WI38 (cell line): Measurements from ENCODE around the gene CIB4.
"Not testable (repeated sequence)": the region's sequence is repeated elsewhere in the genome, so short reads cannot be mapped to it uniquely, and the experiment has no call there.

Experiments used
- H3K4me3 ChIP-seq: 2 replicates; pipeline ENCODE4 v1.5.1; 2011; ENCODE audit warnings: low read depth, mild to moderate bottlenecking, control low read depth, low read length
- CTCF ChIP-seq: IDR thresholded peaks from 2 replicates; pipeline ENCODE4 v1.5.1; 2012; ENCODE audit warnings: low read depth, mild to moderate bottlenecking, control low read depth, low read length

Gene CIB4

GRCh38 chr2:26672112-26672817, 31.1 kb upstream of the CIB4 start:
- no peak for TF ChIP-seq CTCF

GRCh38 chr2:26671691-26672090, 30.5 kb upstream of the CIB4 start:
- no peak for TF ChIP-seq CTCF

More at GRCh38 chr2:26672112-26672817, 31.1 kb upstream of the CIB4 start:
- no peak overlapping the region for H3K4me3 ChIP-seq

GRCh38 chr2:26670931-26671460, 29.8 kb upstream of the CIB4 start:
- H3K4me3 ChIP-seq: no peak overlapping the region
- no peak for TF ChIP-seq CTCF

More at GRCh38 chr2:26671691-26672090, 30.5 kb upstream of the CIB4 start:
- no peak overlapping the region for H3K4me3 ChIP-seq

- TF ChIP-seq CTCF: no peak
Measured at GRCh38 chr2:26670171-26670570, 29.0 kb upstream of the CIB4 start.

GRCh38 chr2:26668856-26669750, 27.9 kb upstream of the CIB4 start:
- no peak overlapping the region for H3K4me3 ChIP-seq
- no peak for TF ChIP-seq CTCF

More at GRCh38 chr2:26670171-26670570, 29.0 kb upstream of the CIB4 start:
- no peak overlapping the region for H3K4me3 ChIP-seq

- no peak overlapping the region for H3K4me3 ChIP-seq
- TF ChIP-seq CTCF: no peak
Measured at GRCh38 chr2:26668041-26668440, 26.9 kb upstream of the CIB4 start.

- H3K4me3 ChIP-seq: no peak overlapping the region
- TF ChIP-seq CTCF: no peak
Measured at GRCh38 chr2:26666671-26667070, 25.5 kb upstream of the CIB4 start.

- H3K4me3 ChIP-seq: not testable (repeated sequence)
Measured at GRCh38 chr2:26665296-26665695, 24.1 kb upstream of the CIB4 start.
